K562 (cell line): ENCODE results near the gene ZBTB42. TPM values are rescaled to one million over a fixed set of nuclear protein-coding genes. Genes with fewer than 3 reads are reported as not detected.

ENCODE experiments used
- BCL6 ChIP-seq: fragments of 250-450 bp; sonication (Bioruptor Pico); IDR thresholded peaks from 2 replicates; pipeline ENCODE4 v1.4.0; 2020
- CBX8 ChIP-seq: fragments of 200-600 bp; sonication (generic); IDR thresholded peaks from 2 replicates; pipeline ENCODE4 v1.6.1; 2012; ENCODE audit warnings: borderline replicate concordance, mixed run types, low read depth, mild to moderate bottlenecking, moderate library complexity, mixed read lengths, low read length, control low read depth, inconsistent platforms; ENCODE audit not compliant: poor library complexity, severe bottlenecking; ENCODE audit errors: extremely low read depth
- CTBP1 ChIP-seq: fragments of 450-650 bp; IDR thresholded peaks from 2 replicates; pipeline ENCODE4 v1.6.1; 2016; ENCODE audit warnings: borderline replicate concordance
- MBD2 ChIP-seq: sonication (generic); IDR thresholded peaks from 2 replicates; pipeline ENCODE4 v1.6.1; 2016; ENCODE audit warnings: low read depth, borderline replicate concordance
- NFXL1 ChIP-seq: fragments of 450-650 bp; formaldehyde crosslinking; IDR thresholded peaks from 2 replicates; pipeline ENCODE4 v1.4.0; 2021; ENCODE audit warnings: mild to moderate bottlenecking
- PHF8 ChIP-seq: fragments of 200-600 bp; sonication (generic); IDR thresholded peaks from 2 replicates; pipeline ENCODE4 v1.6.1; 2012; ENCODE audit warnings: mixed run types, mild to moderate bottlenecking, inconsistent platforms, low read length, moderate library complexity, borderline replicate concordance
- PPARD ChIP-seq: fragments of 250-450 bp; sonication (Bioruptor Pico); IDR thresholded peaks from 2 replicates; pipeline ENCODE4 v1.8.0; 2022; ENCODE audit warnings: inconsistent platforms, mild to moderate bottlenecking, moderate library complexity
- YY1 ChIP-seq, 3 experiments: IDR thresholded peaks; 2 replicates each; pipeline ENCODE4 v1.6.1; 2011; ENCODE audit warnings: low read length in 2 of 3, mild to moderate bottlenecking in 2 of 3, moderate library complexity in 2 of 3, borderline replicate concordance in 1 of 3, control low read depth in 1 of 3, low read depth in 1 of 3; ENCODE audit not compliant: insufficient read depth in 3 of 3, insufficient replicate concordance in 2 of 3, control insufficient read depth in 1 of 3, insufficient read length in 1 of 3; ENCODE audit errors: extremely low read depth in 1 of 3
- ZNF431 ChIP-seq: sonication (generic); formaldehyde crosslinking; IDR thresholded peaks from 2 replicates; pipeline ENCODE4 v1.8.0; 2022; ENCODE audit warnings: mild to moderate bottlenecking, missing genetic modification reagents
- polyA plus RNA-seq, 8 experiments: library from polyadenylated mRNA; depleted of rRNA in 4 of 8; stranded (reverse) in 5 of 8; unstranded in 3 of 8; fragments of >200 nt; fragmentation: Nextera tagmentation in 2 of 8; fragmentation: Illumina TruSeq in 1 of 8; extraction: Ambion mirVana in 2 of 8; extraction: Trizol in 1 of 8; gene quantifications; 2 replicates each; pipeline versions ENCODE4 v1.2.1 to v1.2.3, GENCODE V29; 2011 to 2014; ENCODE audit warnings: inconsistent platforms in 1 of 8, missing spikeins in 1 of 8
- total RNA-seq, 7 experiments: library from RNA; depleted of rRNA in 6 of 7; stranded (reverse); fragments of >200 nt in 6 of 7; fragmentation: Illumina TruSeq in 2 of 7; extraction: Trizol in 2 of 7; gene quantifications; 2 replicates each; pipeline versions ENCODE4 v1.2.1 to v1.2.3, GENCODE V29; 2011 to 2021; ENCODE audit warnings: low replicate concordance in 1 of 7
- TF ChIP-seq, protein P1 (sequence below), 3 experiments: IDR thresholded peaks in 2 of 3; conservative IDR thresholded peaks in 1 of 3; 2 replicates each; pipeline ENCODE4 v1.5.1; 2011 to 2012; ENCODE audit warnings: low read length in 3 of 3, mild to moderate bottlenecking in 3 of 3, control low read depth in 2 of 3, improper control_type of control experiment in 1 of 3, inconsistent platforms in 1 of 3, low read depth in 1 of 3, mixed read lengths in 1 of 3, moderate library complexity in 1 of 3; ENCODE audit not compliant: insufficient read depth in 2 of 3
- TF ChIP-seq, protein P2 (sequence below): sonication (generic); formaldehyde crosslinking; IDR thresholded peaks from 2 replicates; pipeline ENCODE4 v1.9.0; 2022; ENCODE audit warnings: mild to moderate bottlenecking, missing genetic modification reagents
- TF ChIP-seq, protein P3 (sequence below), 2 experiments: fragments of 450-650 bp; IDR thresholded peaks; 2 replicates each; pipeline ENCODE4 v1.6.1; 2018; ENCODE audit warnings: mild to moderate bottlenecking in 2 of 2, low read depth in 1 of 2; ENCODE audit not compliant: partially characterized antibody in 2 of 2
- TF ChIP-seq, protein P4 (sequence below): IDR thresholded peaks from 3 replicates; pipeline ENCODE4 v1.6.1; 2011; ENCODE audit warnings: borderline replicate concordance, mild to moderate bottlenecking, moderate library complexity; ENCODE audit not compliant: insufficient read length; ENCODE audit errors: extremely low read depth
- TF ChIP-seq, protein P5 (sequence below): IDR thresholded peaks from 2 replicates; pipeline ENCODE4 v1.6.1; 2014; ENCODE audit warnings: antibody characterized with exemption

ZBTB42 gene
- total and polyA plus RNA-seq, 9 of the 15 experiments (the other 6 are each of a cell fraction or from before 2014, with no cell fraction given): 0.03 to 8.5 (median 2.4) TPM

DNA sequence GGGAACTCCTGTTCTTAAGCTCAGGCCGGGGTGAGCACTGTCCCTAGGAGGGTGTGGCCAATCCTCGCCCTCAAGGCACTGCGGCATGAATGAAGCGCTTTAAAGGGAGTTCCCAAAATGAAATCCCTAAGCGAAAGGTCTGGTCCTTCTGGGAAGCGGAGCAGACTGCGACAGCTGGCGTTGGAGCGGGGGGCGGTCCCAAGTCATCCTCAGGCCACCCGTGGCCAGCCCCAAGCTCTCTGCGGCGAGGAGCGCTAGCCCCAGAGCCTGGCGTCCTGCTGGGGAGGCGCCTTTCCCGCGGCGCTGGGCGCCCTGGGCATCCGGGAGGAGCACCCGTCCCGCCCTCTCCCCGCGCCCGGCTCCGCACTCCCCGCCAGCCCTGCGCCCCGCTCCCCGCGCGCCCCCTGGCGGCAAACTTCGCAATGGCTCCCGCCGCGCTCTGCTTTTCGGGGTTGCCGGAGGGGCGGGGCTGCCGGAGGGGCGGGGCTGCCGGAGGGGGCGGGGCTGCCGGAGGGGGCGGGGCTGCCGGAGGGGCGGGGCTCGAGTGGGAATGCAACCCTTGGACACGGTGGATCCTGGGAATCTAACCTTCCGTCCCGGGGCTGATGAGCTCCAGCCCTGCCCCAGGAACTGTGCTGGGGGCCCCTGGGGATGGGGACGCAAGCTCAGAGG, 25.4 kb downstream of the ZBTB42 start (continued):
- TF ChIP-seq CTBP1: peak; percentile 42; the same call in 1 of the 2 replicates
- TF ChIP-seq, protein P1, sequence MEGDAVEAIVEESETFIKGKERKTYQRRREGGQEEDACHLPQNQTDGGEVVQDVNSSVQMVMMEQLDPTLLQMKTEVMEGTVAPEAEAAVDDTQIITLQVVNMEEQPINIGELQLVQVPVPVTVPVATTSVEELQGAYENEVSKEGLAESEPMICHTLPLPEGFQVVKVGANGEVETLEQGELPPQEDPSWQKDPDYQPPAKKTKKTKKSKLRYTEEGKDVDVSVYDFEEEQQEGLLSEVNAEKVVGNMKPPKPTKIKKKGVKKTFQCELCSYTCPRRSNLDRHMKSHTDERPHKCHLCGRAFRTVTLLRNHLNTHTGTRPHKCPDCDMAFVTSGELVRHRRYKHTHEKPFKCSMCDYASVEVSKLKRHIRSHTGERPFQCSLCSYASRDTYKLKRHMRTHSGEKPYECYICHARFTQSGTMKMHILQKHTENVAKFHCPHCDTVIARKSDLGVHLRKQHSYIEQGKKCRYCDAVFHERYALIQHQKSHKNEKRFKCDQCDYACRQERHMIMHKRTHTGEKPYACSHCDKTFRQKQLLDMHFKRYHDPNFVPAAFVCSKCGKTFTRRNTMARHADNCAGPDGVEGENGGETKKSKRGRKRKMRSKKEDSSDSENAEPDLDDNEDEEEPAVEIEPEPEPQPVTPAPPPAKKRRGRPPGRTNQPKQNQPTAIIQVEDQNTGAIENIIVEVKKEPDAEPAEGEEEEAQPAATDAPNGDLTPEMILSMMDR (IDR thresholded peaks at IDR 0.05 in 2 of 3, conservative IDR thresholded peaks at IDR 0.05 in 1 of 3; ENCODE audit: insufficient read depth in 2 of 3, low read depth in 1 of 3, low read length in 3 of 3): peak in 2 of 3 experiments; percentile 66 to 85; a peak in 4 of 6 replicates
- TF ChIP-seq, protein P2, sequence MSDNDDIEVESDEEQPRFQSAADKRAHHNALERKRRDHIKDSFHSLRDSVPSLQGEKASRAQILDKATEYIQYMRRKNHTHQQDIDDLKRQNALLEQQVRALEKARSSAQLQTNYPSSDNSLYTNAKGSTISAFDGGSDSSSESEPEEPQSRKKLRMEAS (CRISPR knock-in tag): no peak
- no peak for TF ChIP-seq PPARD (CRISPR knock-in tag)
- TF ChIP-seq ZNF431 (CRISPR knock-in tag): no peak
- TF ChIP-seq, protein P3, sequence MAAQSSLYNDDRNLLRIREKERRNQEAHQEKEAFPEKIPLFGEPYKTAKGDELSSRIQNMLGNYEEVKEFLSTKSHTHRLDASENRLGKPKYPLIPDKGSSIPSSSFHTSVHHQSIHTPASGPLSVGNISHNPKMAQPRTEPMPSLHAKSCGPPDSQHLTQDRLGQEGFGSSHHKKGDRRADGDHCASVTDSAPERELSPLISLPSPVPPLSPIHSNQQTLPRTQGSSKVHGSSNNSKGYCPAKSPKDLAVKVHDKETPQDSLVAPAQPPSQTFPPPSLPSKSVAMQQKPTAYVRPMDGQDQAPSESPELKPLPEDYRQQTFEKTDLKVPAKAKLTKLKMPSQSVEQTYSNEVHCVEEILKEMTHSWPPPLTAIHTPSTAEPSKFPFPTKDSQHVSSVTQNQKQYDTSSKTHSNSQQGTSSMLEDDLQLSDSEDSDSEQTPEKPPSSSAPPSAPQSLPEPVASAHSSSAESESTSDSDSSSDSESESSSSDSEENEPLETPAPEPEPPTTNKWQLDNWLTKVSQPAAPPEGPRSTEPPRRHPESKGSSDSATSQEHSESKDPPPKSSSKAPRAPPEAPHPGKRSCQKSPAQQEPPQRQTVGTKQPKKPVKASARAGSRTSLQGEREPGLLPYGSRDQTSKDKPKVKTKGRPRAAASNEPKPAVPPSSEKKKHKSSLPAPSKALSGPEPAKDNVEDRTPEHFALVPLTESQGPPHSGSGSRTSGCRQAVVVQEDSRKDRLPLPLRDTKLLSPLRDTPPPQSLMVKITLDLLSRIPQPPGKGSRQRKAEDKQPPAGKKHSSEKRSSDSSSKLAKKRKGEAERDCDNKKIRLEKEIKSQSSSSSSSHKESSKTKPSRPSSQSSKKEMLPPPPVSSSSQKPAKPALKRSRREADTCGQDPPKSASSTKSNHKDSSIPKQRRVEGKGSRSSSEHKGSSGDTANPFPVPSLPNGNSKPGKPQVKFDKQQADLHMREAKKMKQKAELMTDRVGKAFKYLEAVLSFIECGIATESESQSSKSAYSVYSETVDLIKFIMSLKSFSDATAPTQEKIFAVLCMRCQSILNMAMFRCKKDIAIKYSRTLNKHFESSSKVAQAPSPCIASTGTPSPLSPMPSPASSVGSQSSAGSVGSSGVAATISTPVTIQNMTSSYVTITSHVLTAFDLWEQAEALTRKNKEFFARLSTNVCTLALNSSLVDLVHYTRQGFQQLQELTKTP (IDR thresholded peaks at IDR 0.05; ENCODE audit: low read depth in 1 of 2, partially characterized antibody in 2 of 2): no peak
- TF ChIP-seq YY1 (IDR thresholded peaks at IDR 0.05; ENCODE audit: borderline replicate concordance in 1 of 3, control insufficient read depth in 1 of 3, extremely low read depth in 1 of 3, insufficient read depth in 3 of 3, insufficient read length in 1 of 3, insufficient replicate concordance in 2 of 3, low read depth in 1 of 3, low read length in 2 of 3): peak in 1 of 3 experiments; percentile 27
- TF ChIP-seq, protein P4, sequence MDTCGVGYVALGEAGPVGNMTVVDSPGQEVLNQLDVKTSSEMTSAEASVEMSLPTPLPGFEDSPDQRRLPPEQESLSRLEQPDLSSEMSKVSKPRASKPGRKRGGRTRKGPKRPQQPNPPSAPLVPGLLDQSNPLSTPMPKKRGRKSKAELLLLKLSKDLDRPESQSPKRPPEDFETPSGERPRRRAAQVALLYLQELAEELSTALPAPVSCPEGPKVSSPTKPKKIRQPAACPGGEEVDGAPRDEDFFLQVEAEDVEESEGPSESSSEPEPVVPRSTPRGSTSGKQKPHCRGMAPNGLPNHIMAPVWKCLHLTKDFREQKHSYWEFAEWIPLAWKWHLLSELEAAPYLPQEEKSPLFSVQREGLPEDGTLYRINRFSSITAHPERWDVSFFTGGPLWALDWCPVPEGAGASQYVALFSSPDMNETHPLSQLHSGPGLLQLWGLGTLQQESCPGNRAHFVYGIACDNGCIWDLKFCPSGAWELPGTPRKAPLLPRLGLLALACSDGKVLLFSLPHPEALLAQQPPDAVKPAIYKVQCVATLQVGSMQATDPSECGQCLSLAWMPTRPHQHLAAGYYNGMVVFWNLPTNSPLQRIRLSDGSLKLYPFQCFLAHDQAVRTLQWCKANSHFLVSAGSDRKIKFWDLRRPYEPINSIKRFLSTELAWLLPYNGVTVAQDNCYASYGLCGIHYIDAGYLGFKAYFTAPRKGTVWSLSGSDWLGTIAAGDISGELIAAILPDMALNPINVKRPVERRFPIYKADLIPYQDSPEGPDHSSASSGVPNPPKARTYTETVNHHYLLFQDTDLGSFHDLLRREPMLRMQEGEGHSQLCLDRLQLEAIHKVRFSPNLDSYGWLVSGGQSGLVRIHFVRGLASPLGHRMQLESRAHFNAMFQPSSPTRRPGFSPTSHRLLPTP: no peak
- no peak for TF ChIP-seq MBD2
- TF ChIP-seq BCL6 (CRISPR knock-in tag): no peak
- TF ChIP-seq, protein P5, sequence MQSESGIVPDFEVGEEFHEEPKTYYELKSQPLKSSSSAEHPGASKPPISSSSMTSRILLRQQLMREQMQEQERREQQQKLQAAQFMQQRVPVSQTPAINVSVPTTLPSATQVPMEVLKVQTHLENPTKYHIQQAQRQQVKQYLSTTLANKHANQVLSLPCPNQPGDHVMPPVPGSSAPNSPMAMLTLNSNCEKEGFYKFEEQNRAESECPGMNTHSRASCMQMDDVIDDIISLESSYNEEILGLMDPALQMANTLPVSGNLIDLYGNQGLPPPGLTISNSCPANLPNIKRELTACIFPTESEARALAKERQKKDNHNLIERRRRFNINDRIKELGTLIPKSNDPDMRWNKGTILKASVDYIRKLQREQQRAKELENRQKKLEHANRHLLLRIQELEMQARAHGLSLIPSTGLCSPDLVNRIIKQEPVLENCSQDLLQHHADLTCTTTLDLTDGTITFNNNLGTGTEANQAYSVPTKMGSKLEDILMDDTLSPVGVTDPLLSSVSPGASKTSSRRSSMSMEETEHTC: no peak
- TF ChIP-seq NFXL1 (CRISPR knock-in tag): no peak
- TF ChIP-seq PHF8: peak; percentile 32; the same call in 1 of the 2 replicates
- TF ChIP-seq CBX8: no peak
